Measurements from ENCODE around the gene IL10RA.

Gene IL10RA

DNA sequence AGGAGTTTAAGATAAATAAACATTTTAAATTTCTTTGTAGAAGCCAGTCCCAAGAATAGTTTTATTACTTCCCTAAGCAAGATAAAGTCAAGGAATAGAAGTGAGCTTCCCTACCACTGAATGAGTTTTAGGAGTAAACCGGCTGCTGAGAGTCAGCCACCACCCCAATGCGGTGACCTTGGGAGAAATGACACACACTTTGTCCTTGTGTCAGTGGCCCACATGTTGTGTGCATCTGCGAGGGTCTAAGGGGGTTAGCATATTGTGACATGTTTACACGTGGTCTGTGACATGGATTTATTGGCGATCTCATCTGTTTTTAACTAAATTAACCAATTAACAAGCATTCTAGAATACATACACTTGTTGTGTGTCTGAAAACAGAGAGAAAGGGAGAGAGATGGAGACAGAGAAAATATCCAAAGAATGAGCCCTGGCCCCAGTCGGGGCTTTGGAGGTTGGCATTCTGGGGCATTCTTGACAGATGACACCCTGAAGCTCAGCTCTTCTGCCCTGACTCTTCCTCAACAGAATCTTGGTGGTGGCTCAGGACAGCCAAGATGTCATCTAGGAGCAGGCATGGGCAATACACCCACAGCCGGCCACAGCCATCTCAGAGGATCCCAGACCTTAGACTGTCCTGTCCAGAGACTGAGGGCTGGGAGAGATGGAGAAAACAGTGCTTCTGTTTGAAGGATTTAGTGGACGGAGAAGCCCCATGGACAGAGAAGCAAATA is 60.9 kb downstream of the IL10RA start:
- no peak for DNase-seq (ENCODE audit: low spot score)

DNA sequence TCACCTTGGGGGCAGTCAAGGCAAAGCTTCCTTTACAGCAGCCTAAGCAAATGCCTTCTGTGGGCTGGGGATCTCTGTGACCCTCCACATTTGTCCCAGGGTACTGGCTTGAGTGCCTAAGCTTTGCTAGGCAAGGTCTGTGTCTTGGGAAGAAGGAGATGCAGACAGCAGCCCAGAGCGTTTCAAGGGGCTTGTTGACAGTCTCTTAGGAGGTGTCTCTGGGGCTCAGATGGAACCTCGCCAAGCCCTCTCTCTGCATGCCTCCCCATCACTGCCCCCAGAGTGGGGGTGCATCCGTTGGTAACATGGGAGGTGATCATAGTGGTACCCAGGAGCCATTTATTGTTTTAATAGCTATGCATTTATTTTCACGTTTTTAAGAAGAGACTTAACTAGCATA is 61.6 kb downstream of the IL10RA start:
- no peak for DNase-seq (ENCODE audit: low spot score)

DNA sequence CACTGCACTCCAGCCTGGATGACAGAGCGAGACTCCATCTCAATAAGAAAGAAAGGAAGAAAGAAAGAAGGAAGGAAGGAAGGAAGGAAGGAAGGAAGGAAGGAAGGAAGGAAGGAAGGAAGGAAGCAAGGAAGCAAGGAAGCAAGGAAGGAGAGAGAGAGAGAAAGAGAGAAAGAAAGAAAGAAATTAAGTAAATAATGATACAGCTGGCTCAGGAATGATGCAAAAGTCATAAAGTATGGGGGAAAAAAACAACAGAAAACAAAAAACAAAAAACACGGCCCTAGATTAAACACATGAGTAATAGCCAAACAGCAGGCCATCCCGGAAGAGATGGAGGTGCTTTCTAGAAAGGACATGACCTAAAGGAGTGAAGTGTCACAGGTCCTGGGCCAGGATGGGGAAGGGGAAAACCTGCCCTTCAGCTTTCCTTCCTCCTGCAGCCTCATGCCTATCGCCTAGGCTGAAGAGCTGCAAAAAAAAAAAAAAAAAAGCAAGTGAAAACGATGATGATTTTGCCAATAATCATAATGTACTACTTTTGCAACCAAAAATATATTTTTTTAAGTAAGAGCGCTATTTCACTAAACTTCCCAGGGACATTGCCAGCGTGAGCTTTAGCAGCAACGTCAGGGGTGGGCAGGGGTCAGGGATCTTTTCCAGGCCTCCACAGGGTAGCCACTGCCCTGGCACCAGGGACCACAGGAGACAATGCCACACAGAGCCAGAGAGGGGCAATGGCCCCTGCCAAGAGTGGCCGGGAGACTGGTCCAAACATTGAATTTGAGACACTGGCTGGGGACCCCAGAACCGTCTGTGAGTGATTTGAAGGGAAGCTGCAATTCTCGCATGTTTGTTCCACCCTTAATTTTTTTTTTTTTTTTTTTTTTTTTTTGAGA is 62.5 kb downstream of the IL10RA start:
- DNase-seq (ENCODE audit: low spot score), result no peak

DNA sequence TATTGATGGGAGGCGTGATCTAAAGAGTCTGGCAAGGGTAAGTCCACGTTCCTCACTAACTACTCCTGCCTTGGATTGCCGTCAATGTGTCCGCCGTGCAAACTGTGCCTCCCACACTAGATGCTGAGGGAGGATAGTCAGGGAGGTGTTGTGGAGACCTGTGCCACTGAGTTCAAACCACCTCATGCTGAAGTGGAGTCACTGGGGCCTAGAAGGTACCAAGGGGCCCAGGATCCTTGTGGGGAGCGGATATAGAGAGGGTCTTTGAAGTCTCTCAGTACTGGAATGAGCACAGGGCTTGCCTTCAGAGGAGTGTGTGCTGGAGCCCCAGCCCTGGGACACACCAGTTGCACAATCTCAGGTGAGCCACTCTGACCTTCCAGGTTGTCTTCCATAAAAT is 63.6 kb downstream of the IL10RA start:
- no peak for DNase-seq (ENCODE audit: low spot score)

DNA sequence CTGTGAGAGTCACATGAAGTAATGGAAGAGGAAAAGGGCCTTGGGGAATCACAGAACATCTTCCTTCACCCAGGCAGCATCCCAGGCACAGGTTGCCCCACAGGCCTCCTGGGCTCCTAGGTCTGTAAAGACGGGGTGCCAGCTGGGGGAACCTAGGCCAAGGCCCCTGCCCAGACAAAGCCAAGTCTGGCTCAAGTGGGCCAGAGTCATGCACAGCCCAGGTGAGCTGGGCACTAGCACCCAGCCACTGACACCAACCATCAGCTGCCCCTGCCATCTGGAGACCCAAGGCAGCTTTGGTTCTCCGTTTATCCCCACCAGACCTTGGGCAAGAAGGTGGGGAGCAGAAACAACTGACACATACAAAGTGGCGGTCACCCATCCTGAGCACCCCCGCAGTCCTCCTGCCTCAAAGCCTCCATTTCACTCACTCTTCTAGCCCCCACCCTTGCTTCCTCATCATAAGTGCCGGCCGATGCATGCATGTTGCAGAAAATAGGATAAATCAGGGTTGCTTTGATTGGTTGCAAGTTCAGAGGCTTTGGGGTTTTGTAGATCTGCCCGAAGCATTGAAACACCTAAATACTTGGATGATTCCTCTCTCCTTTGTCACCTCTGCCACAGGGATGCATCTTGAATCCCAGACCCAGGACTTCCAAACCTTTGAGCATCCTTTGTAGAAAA is 64.2 kb downstream of the IL10RA start:
- DNase-seq (ENCODE audit: low spot score), result no peak

All from hematopoietic multipotent progenitor cell treated with erythropoietin and hydrocortisone succinate and interleukin-3 and kit ligand, for 17 days (in vitro differentiated cells).